Panc1 (cell line): ENCODE data around the gene PXDN. TPM values are rescaled to one million over a fixed set of nuclear protein-coding genes. Genes with fewer than 3 reads are reported as not detected.
A peak's percentile ranks its signal among the peaks of the same experiment; 100 is the strongest.

Source experiments
- ATAC-seq: fragments of 200-7000 bp; cut with Tn5 transposase; 2 replicates; pipeline ENCODE4 v1.9.1; 2020; ENCODE audit warnings: mild to moderate bottlenecking, moderate library complexity
- BruUV-seq: library from RNA; stranded (reverse); fragments of 400-500 nt; replicated peaks from 2 replicates; lab custom pipeline; 2021; lab: Mats Ljungman, UMichigan
- CTCF ChIA-PET: fragments of 300-600 bp; sonication (Branson Sonifier 250); formaldehyde crosslinking; loops from one replicate; lab custom pipeline; 2022; ENCODE audit warnings: antibody characterized with exemption; lab: Charles Lee
- POLR2A ChIA-PET: fragments of 300-600 bp; sonication (Branson Sonifier 250); formaldehyde crosslinking; loops from one replicate; lab custom pipeline; 2022; ENCODE audit warnings: antibody characterized with exemption; lab: Charles Lee
- DNase-seq: peaks from one replicate; pipeline ENCODE4 v3.0.0-alpha.2; 2010; ENCODE audit warnings: low read depth, low spot score
- H3K27ac ChIP-seq: 2 replicates; pipeline ENCODE4 v1.5.1; 2011; ENCODE audit warnings: mild to moderate bottlenecking, low read length, inconsistent platforms
- H3K27me3 ChIP-seq: fragments of 200-500 bp; sonication (Bioruptor generic); 2 replicates; pipeline ENCODE4 v1.6.0; 2014; ENCODE audit warnings: low read length, inconsistent platforms; ENCODE audit not compliant: control insufficient read depth, insufficient read depth
- H3K36me3 ChIP-seq: fragments of 200-500 bp; sonication (Bioruptor generic); 2 replicates; pipeline ENCODE4 v1.5.1; 2014; ENCODE audit warnings: inconsistent platforms, mild to moderate bottlenecking, low read length, moderate library complexity; ENCODE audit not compliant: control insufficient read depth, insufficient read depth
- H3K4me1 ChIP-seq: 2 replicates; pipeline ENCODE4 v1.5.1; 2011; ENCODE audit warnings: inconsistent platforms, mild to moderate bottlenecking, low read length, moderate library complexity; ENCODE audit not compliant: control insufficient read depth, insufficient read depth
- H3K4me3 ChIP-seq, 2 experiments: 2 replicates each; pipeline ENCODE4 v1.5.1; 2011 to 2012; ENCODE audit warnings: low read depth in 2 of 2, low read length in 2 of 2, mild to moderate bottlenecking in 2 of 2, inconsistent platforms in 1 of 2, moderate library complexity in 1 of 2
- H3K9me3 ChIP-seq: fragments of 200-500 bp; sonication (Bioruptor generic); 2 replicates; pipeline ENCODE4 v1.5.1; 2014; ENCODE audit warnings: low read depth, mild to moderate bottlenecking, inconsistent platforms, low read length, moderate library complexity; ENCODE audit not compliant: control insufficient read depth, insufficient read depth
- CTCF ChIP-seq: fragments of 450-650 bp; IDR thresholded peaks from 2 replicates; pipeline ENCODE4 v1.5.1; 2017; ENCODE audit warnings: mild to moderate bottlenecking
- POLR2AphosphoS5 ChIP-seq: IDR thresholded peaks from 2 replicates; pipeline ENCODE4 v1.6.1; 2012; ENCODE audit warnings: mild to moderate bottlenecking, low read depth, low read length, moderate library complexity
- REST ChIP-seq, 2 experiments: IDR thresholded peaks; 2 replicates each; pipeline ENCODE4 v1.6.1; 2011 to 2012; ENCODE audit warnings: low read depth in 2 of 2, control low read depth in 1 of 2, low read length in 1 of 2, mild to moderate bottlenecking in 1 of 2, moderate library complexity in 1 of 2; ENCODE audit not compliant: insufficient read depth in 1 of 2
- SIN3A ChIP-seq: IDR thresholded peaks from 2 replicates; pipeline ENCODE4 v1.6.1; 2012; ENCODE audit warnings: low read depth, mild to moderate bottlenecking, low read length, moderate library complexity, borderline replicate concordance; ENCODE audit not compliant: insufficient read depth
- TCF7L2 ChIP-seq: IDR thresholded peaks from 2 replicates; pipeline ENCODE4 v1.6.1; 2011; ENCODE audit warnings: mild to moderate bottlenecking, low read depth, low read length, inconsistent platforms
- in situ Hi-C: cut with HindIII; loops from 2 replicates; pipeline ENCODE4 v1.10.0; 2016; ENCODE audit warnings: low sequenced_read_pairs, low pct_unique_long_range_greater_than_20kb
- intact Hi-C: fragments of 100-400 bp; cut with micrococcal nuclease; formaldehyde crosslinking; loops from one replicate; pipeline ENCODE4 v1.10.0; 2022; ENCODE audit not compliant: unreplicated experiment
- total RNA-seq: library from RNA; stranded (reverse); gene quantifications from one replicate; pipeline ENCODE4 v1.2.1, GENCODE V29; 2021; ENCODE audit not compliant: unreplicated experiment

PXDN gene
- total RNA-seq, 1 experiment from 2014 or later, result 2.5 TPM

- Histone ChIP-seq H3K27me3 (no peaks in the 10 kb centered on the region), H3K4me3 (no peak overlapping the region), H3K27ac (no peak overlapping the region), H3K36me3 (no peaks in the 10 kb centered on the region), H3K4me1 (peaks cover 10% of the 10 kb centered on the region), H3K9me3 (no peaks in the 10 kb centered on the region)
- CTCF ChIA-PET, result no interaction called here
- DNase-seq (no peak), ATAC-seq (peak; percentile 74)
- no peak for TF ChIP-seq SIN3A
- POLR2A ChIA-PET, result no interaction called here
- BruUV-seq, result no TSS peak
- intact Hi-C loops, result no loop called here
- in situ Hi-C loops, result no loop called here
Observed at GRCh38 chr2:1791685-1792435, 47.5 kb upstream of the PXDN start.

- TF ChIP-seq CTCF, result no peak
- TF ChIP-seq SIN3A, result no peak
- no peak for TF ChIP-seq REST (IDR thresholded peaks at IDR 0.05; ENCODE audit: insufficient read depth in 1 of 2, low read depth in 2 of 2, low read length in 1 of 2)
- TF ChIP-seq POLR2AphosphoS5, result no peak
- TF ChIP-seq TCF7L2, result no peak
- Histone ChIP-seq H3K4me1 (peaks cover 10% of the 10 kb centered on the region), H3K27me3 (no peaks in the 10 kb centered on the region), H3K9me3 (no peaks in the 10 kb centered on the region), H3K27ac (no peak overlapping the region), H3K36me3 (no peaks in the 10 kb centered on the region), H3K4me3 (no peak overlapping the region)
- DNase-seq (no peak), ATAC-seq (no peak)
- ChIA-PET POLR2A (interaction anchor here (0.9 kb wide), 1 partner anchor 16 kb away, joined by 3 read pairs; no protein-coding TSS in a partner anchor), CTCF (no interaction called here)
- in situ Hi-C loops (no loop called here), intact Hi-C loops (no loop called here)
- no TSS peak for BruUV-seq
Observed at GRCh38 chr2:1791006-1791605, 46.8 kb upstream of the PXDN start.

- no peaks in the 10 kb centered on the region for H3K27me3 ChIP-seq
- CTCF ChIA-PET, result no interaction called here
- intact Hi-C loops, result no loop called here
Observed at GRCh38 chr2:1790473-1790872, 46.2 kb upstream of the PXDN start.

More at GRCh38 chr2:1790473-1790872, 46.2 kb upstream of the PXDN start:
- BruUV-seq, result no TSS peak
- ATAC-seq (no peak), DNase-seq (no peak)
- no peaks in the 10 kb centered on the region for H3K36me3 ChIP-seq
- H3K27ac ChIP-seq, result no peak overlapping the region
- peaks cover 10% of the 10 kb centered on the region for H3K4me1 ChIP-seq
- H3K9me3 ChIP-seq, result no peaks in the 10 kb centered on the region
- H3K4me3 ChIP-seq, result no peak overlapping the region
- in situ Hi-C loops, result no loop called here
- TF ChIP-seq POLR2AphosphoS5, result no peak
- TF ChIP-seq REST (IDR thresholded peaks at IDR 0.05; ENCODE audit: insufficient read depth in 1 of 2, low read depth in 2 of 2, low read length in 1 of 2), result no peak
- TF ChIP-seq SIN3A, result no peak
- TF ChIP-seq TCF7L2, result no peak
- TF ChIP-seq CTCF, result no peak
- POLR2A ChIA-PET, result interaction anchor here (0.9 kb wide), 1 partner anchor 17 kb away, joined by 3 read pairs; no protein-coding TSS in a partner anchor
